Kidney (tissue), 14 donors: ENCODE measurements around the gene GRM7. TPM values are rescaled to one million over a fixed set of nuclear protein-coding genes. Genes with fewer than 3 reads are reported as not detected.

Source experiments
- DNase-seq, 5 donors: peaks; one replicate each; pipeline ENCODE4 v3.0.0-alpha.2; 2013 to 2020
- FAIRE-seq: peaks from 2 replicates; lab custom pipeline; 2012; peaks lifted over from hg19 to GRCh38; lab: Jason Lieb, UNC
- H3K27ac ChIP-seq, 2 donors: one replicate each; pipeline ENCODE4 v1.7.0; 2013; ENCODE audit warnings: low read depth in 2 of 2, low read length in 2 of 2, inconsistent platforms in 1 of 2
- H3K27me3 ChIP-seq: one replicate; pipeline ENCODE4 v1.7.1; 2013; ENCODE audit warnings: low read length, inconsistent platforms; ENCODE audit not compliant: control insufficient read depth, insufficient read depth
- H3K36me3 ChIP-seq, 3 donors: one replicate each; pipeline versions ENCODE4 v1.7.0 to v1.7.1; 2013; ENCODE audit warnings: low read length in 3 of 3, control low read depth in 1 of 3, inconsistent platforms in 1 of 3; ENCODE audit not compliant: insufficient read depth in 3 of 3, control insufficient read depth in 2 of 3
- H3K4me1 ChIP-seq, 3 donors: one replicate each; pipeline versions ENCODE4 v1.7.0 to v1.7.1; 2013; ENCODE audit warnings: low read length in 3 of 3, inconsistent platforms in 1 of 3, low read depth in 1 of 3; ENCODE audit not compliant: control insufficient read depth in 2 of 3, insufficient read depth in 2 of 3
- H3K4me3 ChIP-seq, 3 donors: one replicate each; pipeline versions ENCODE4 v1.7.0 to v1.8.1; 2013; ENCODE audit warnings: low read length in 3 of 3, control low read depth in 1 of 3, inconsistent platforms in 1 of 3
- H3K9ac ChIP-seq, 3 donors: one replicate each; pipeline versions ENCODE4 v1.7.0 to v1.7.1; 2013; ENCODE audit warnings: low read length in 3 of 3, control low read depth in 1 of 3, inconsistent platforms in 1 of 3
- H3K9me3 ChIP-seq, 3 donors: one replicate each; pipeline versions ENCODE4 v1.7.0 to v1.7.1; 2013; ENCODE audit warnings: low read length in 3 of 3, control low read depth in 1 of 3, inconsistent platforms in 1 of 3; ENCODE audit not compliant: control insufficient read depth in 2 of 3, insufficient read depth in 1 of 3
- intact Hi-C: fragments of 100-400 bp; cut with DNase I; formaldehyde crosslinking; loops from one replicate; pipeline ENCODE4 v1.11.1; 2022
- polyA plus RNA-seq: library from polyadenylated mRNA; stranded (reverse); fragments of 350-450 nt; fragmentation: Illumina TruSeq; extraction: RNeasy Lipid Tissue Mini Kit (QIAGEN cat#74804); gene quantifications from one replicate; pipeline ENCODE4 v1.2.3, GENCODE V29; 2014; ENCODE audit warnings: low read depth, low replicate concordance; ENCODE audit not compliant: insufficient read depth
- total RNA-seq: library from RNA; stranded (reverse); fragmentation: NEBNext Ultra II Directional; extraction: Animal tissue kit (Norgen Biotek cat#: 25700); gene quantifications from one replicate; pipeline ENCODE4 v1.2.1, GENCODE V29; 2021
- TF ChIP-seq, protein P1 (sequence below): IDR thresholded peaks from 3 replicates; pipeline ENCODE4 v1.5.1; 2012; ENCODE audit warnings: mild to moderate bottlenecking, moderate library complexity, borderline replicate concordance; ENCODE audit not compliant: insufficient read depth; ENCODE audit errors: extremely low read depth
- donor health status: control.
- donor health status: control.
- donor health status: control.
- donor health status: control.
- donor health status: control.
- donor health status: DM: yes; HTN: yes; CAD: no.
- donor health status: Normal renal cell carcinoma (clear cell type).

Gene GRM7
- total and polyA plus RNA-seq, 2 donors from 2014 or later, result 0.16 TPM; not detected in 1

DNA sequence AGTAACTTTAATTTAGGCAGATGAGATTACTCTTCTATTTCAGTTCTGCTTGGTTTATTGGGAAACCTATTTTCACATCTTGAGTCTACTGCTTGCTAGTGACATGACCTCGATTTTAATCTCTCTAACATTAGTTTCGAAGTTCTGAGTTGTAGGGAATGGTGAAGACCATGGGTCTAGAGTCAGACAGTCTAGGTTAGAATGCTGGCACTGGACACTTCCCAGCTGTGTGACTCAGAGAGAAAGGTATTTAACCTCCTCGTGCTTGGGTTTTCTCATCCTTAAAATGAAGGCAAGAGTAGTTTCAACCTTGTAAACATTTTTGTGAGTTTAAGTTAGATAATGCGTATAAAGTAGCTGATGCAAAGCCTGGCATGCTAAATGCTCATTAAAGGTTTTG, 422.1 kb downstream of the GRM7 start:
- intact Hi-C loops, result no loop called here
- H3K9ac ChIP-seq, result no peak overlapping the region
- no peaks in the 10 kb centered on the region for H3K36me3 ChIP-seq
- DNase-seq (no peak), FAIRE-seq (no peak)
- H3K4me1 ChIP-seq, result no peaks in the 10 kb centered on the region
- H3K4me3 ChIP-seq, result no peak overlapping the region
- no peaks in the 10 kb centered on the region for H3K27me3 ChIP-seq
- H3K27ac ChIP-seq, result no peak overlapping the region
- TF ChIP-seq, protein P1, sequence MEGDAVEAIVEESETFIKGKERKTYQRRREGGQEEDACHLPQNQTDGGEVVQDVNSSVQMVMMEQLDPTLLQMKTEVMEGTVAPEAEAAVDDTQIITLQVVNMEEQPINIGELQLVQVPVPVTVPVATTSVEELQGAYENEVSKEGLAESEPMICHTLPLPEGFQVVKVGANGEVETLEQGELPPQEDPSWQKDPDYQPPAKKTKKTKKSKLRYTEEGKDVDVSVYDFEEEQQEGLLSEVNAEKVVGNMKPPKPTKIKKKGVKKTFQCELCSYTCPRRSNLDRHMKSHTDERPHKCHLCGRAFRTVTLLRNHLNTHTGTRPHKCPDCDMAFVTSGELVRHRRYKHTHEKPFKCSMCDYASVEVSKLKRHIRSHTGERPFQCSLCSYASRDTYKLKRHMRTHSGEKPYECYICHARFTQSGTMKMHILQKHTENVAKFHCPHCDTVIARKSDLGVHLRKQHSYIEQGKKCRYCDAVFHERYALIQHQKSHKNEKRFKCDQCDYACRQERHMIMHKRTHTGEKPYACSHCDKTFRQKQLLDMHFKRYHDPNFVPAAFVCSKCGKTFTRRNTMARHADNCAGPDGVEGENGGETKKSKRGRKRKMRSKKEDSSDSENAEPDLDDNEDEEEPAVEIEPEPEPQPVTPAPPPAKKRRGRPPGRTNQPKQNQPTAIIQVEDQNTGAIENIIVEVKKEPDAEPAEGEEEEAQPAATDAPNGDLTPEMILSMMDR, result no peak
- no peaks in the 10 kb centered on the region for H3K9me3 ChIP-seq

DNA sequence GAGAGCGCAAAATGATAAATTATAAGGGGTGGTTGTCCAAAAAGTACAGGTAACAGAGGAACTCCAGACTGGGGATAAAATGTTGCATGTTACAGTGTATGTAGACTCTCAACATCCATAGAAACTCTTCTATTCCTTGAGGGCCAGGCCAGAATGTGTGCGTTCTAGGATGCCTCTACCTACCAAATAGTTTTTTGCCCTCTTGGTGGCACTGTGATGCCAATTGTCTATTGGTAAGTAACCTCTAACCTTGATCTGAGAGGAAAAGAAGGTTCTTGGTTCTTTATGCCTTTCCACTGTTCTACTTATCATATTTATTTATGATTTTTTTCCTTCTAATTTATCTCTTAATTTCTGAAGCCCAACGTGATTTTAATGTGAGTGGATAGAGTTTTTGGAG, 424.6 kb downstream of the GRM7 start:
- no peaks in the 10 kb centered on the region for H3K27me3 ChIP-seq
- intact Hi-C loops, result no loop called here
- no peak overlapping the region for H3K9ac ChIP-seq
- no peaks in the 10 kb centered on the region for H3K36me3 ChIP-seq
- TF ChIP-seq, protein P1, result peak; percentile 26
- H3K4me1 ChIP-seq, result no peaks in the 10 kb centered on the region
- no peaks in the 10 kb centered on the region for H3K9me3 ChIP-seq
- FAIRE-seq, result no peak
- H3K4me3 ChIP-seq, result no peak overlapping the region
- H3K27ac ChIP-seq, result no peak overlapping the region
- DNase-seq, result no peak

DNA sequence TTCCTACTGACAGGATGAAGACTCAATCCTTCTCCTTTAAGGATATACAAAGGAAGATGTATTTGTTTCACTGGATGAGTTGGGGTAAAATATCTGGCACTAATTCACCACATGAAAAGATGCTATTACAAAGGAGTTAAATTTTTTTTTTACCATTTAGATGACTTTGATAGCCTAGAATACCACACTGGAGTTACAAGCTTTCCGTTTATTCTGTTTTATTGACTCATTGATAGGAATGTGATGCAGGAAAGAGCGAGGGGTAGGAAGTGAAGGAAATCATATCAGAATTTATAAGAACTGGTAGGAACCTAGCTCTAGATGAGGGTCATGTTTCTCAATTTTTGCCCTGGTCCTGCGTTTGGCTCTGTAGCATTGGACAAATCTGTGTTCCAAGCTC, 427.2 kb downstream of the GRM7 start:
- TF ChIP-seq, protein P1, result no peak
- DNase-seq (no peak), FAIRE-seq (no peak)
- no peaks in the 10 kb centered on the region for H3K4me1 ChIP-seq
- H3K9me3 ChIP-seq, result no peaks in the 10 kb centered on the region
- H3K9ac ChIP-seq, result no peak overlapping the region
- no peak overlapping the region for H3K4me3 ChIP-seq
- no peaks in the 10 kb centered on the region for H3K27me3 ChIP-seq
- no peaks in the 10 kb centered on the region for H3K36me3 ChIP-seq
- no peak overlapping the region for H3K27ac ChIP-seq
- intact Hi-C loops, result no loop called here

DNA sequence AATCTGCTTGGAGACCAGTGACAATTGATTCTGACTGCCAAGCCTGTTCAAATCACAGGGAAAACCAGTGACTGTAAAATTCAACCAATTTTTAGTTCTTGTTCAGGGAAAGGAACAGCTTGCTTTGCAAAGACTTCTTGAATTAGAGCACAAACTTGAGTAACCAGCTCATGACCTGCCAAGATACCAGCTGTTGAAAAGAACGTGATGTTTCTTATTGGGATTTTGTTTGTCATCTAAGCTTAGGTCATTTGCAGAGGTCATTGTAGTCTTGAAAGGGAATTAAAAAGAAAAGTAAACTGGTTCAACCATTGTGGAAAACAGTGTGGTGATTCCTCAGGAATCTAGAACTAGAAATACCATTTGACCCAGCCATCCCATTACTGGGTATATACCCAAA, 428.2 kb downstream of the GRM7 start:
- Histone ChIP-seq H3K4me1 (no peaks in the 10 kb centered on the region), H3K27me3 (no peaks in the 10 kb centered on the region), H3K4me3 (no peak overlapping the region), H3K9me3 (no peaks in the 10 kb centered on the region), H3K9ac (no peak overlapping the region), H3K27ac (no peak overlapping the region), H3K36me3 (no peaks in the 10 kb centered on the region)
- intact Hi-C loops, result no loop called here
- TF ChIP-seq, protein P1, result no peak
- no peak for FAIRE-seq
- DNase-seq, result no peak
